ENCODE measurements around the gene IFT172. TPM values are rescaled to one million over a fixed set of nuclear protein-coding genes. Genes with fewer than 3 reads are reported as not detected.
"Not testable (repeated sequence)": the region's sequence is repeated elsewhere in the genome, so short reads cannot be mapped to it uniquely, and the experiment has no call there.

Gene IFT172
- total RNA-seq, 6 experiments from 2014 or later: 4.4 to 11.5 (median 6.2) TPM

DNA sequence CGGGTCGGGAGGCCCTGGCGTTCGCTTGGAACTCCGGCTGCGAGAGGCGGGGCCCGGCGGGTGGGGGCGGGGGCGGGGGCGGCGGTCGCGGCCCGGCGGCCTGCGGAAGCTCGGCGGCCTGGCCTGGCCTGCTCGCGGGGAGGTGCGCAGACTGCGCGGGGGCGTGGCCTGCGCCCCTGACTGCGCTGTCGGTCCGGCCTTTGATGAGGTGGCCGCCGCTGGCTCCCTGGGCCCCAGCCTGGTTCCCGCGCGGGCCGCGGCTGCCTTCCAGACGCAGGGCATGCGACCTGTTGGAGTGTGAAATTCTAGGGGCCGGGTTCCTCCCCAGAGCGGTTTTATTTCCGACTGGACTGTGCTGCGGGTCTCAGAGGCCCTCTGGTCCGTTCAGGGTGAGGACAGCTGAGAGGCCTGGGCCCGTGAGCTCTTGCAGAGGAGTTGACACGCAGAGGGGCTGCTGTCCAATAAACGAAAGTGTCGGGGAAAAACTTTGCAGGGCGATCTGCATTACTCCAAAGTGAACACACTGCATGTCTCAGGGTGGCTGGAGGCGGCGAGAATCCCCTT lies 60.5 kb downstream of the IFT172 start:
- TF ChIP-seq POLR2A (IDR thresholded peaks at IDR 0.05): no peak
- ATAC-seq: peak; percentile 83 to 92 (median 88)
- Histone ChIP-seq H3K4me3 (peak overlapping the region; percentile 99 to 100 (median 99)), H3K9me3 (no peaks in the 10 kb centered on the region), H3K27me3 (no peaks in the 10 kb centered on the region), H3K36me3 (peaks cover under 1 to 11% (median 8%) of the 10 kb centered on the region in 4 donors), H3K27ac (peak overlapping the region; percentile 89 to 98 (median 97)), H3K4me1 (peaks cover 0 to 18% (median 12%) of the 10 kb centered on the region in 4 donors)
- intact Hi-C loops (cut with DNase I): no loop called here
- 0% methylated on average over 15 of the region's 51 CpGs for WGBS (ENCODE audit: insufficient coverage, low coverage, low lambda C conversion rate, missing lambda C conversion rate)
- peak; percentile 90 to 91 (median 91) for DNase-seq

DNA sequence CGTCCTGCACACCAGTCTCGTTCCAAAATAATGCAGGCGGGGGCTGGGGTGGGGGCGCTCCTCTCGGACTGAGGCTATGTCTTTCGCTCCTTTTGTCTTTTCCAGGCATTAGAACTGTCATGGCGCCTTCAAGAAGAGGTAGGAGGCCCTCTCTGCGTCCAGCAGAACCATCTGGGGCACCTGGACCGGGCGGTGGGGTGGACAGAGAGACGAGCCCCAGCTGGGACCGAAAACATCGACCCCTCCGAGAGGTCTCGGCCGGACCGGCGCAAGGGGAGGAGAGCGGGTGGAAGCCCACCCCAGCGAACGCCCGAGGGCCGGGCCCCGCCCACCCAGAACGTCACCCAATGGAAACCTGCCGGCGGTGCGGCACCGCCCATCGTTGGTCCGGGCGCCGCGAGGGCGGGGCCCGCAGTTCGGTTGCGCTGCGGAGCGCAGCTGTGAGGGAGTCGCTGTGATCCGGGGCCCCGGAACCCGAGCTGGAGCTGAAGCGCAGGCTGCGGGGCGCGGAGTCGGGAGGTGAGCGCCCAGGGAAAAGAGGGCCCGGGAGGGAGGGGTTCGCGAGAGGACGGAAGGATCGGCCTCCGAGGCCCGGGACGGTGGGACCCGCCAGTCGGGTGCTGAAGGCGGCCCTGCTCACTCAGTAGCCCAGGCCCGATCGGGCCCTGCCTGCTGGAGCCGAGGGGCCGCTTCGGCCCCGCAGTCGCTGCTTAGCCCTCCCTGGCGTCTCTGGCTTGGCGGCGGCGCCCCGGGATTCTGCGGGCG lies 61.1 kb downstream of the IFT172 start, which contains the start of gene NRBP1:
TSS of gene NRBP1 (plus strand) at position 419 of the 765 bp plus-strand sequence. CDS start 4,643 bp downstream, outside the sequence.
- 0% methylated on average over 7 of the region's 75 CpGs for WGBS (ENCODE audit: insufficient coverage, low coverage, low lambda C conversion rate, missing lambda C conversion rate)
- Histone ChIP-seq H3K27me3 (no peaks in the 10 kb centered on the region), H3K4me3 (peak within 1 kb of the TSS; percentile 99 to 100 (median 99)), H3K36me3 (peaks cover 0 to 4% (median 1%) of the 10 kb centered on the region in 4 donors), H3K27ac (peak within 1 kb of the TSS; percentile 89 to 98 (median 97)), H3K4me1 (peaks cover 0 to 18% (median 12%) of the 10 kb centered on the region in 4 donors), H3K9me3 (no peaks in the 10 kb centered on the region)
- intact Hi-C loops (cut with DNase I): no loop called here
- peak; percentile 94 for TF ChIP-seq POLR2A (IDR thresholded peaks at IDR 0.05)
- TF ChIP-seq, protein P1, sequence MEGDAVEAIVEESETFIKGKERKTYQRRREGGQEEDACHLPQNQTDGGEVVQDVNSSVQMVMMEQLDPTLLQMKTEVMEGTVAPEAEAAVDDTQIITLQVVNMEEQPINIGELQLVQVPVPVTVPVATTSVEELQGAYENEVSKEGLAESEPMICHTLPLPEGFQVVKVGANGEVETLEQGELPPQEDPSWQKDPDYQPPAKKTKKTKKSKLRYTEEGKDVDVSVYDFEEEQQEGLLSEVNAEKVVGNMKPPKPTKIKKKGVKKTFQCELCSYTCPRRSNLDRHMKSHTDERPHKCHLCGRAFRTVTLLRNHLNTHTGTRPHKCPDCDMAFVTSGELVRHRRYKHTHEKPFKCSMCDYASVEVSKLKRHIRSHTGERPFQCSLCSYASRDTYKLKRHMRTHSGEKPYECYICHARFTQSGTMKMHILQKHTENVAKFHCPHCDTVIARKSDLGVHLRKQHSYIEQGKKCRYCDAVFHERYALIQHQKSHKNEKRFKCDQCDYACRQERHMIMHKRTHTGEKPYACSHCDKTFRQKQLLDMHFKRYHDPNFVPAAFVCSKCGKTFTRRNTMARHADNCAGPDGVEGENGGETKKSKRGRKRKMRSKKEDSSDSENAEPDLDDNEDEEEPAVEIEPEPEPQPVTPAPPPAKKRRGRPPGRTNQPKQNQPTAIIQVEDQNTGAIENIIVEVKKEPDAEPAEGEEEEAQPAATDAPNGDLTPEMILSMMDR (IDR thresholded peaks at IDR 0.05): no peak
- DNase-seq: peak; percentile 94 to 96 (median 95)
- peak; percentile 92 to 96 (median 95) for ATAC-seq

DNA sequence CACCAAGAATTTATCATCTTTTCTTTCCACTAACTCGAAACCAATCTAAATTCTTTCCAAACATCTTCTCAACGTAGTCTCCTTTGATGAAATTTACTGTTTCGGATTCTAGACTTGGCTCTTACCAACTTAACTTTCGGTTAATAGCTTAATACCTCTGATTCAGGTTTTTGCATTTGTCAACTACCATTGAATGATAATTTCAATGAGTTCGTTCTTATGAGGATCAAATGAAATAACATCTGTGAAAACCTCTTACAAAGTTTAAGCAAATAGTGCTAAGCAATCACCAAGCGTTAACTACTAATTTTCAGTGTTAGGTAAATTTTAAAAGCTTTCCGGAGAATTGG lies 61.7 kb downstream of the IFT172 start:
- H3K9me3 ChIP-seq: no peaks in the 10 kb centered on the region
- TF ChIP-seq POLR2A (IDR thresholded peaks at IDR 0.05): no peak
- TF ChIP-seq, protein P1 (IDR thresholded peaks at IDR 0.05): no peak
- no peaks in the 10 kb centered on the region for H3K27me3 ChIP-seq
- WGBS (ENCODE audit: insufficient coverage, low coverage, low lambda C conversion rate, missing lambda C conversion rate): 20% methylated on average over 7 of the region's 7 CpGs
- intact Hi-C loops (cut with DNase I): no loop called here
- H3K27ac ChIP-seq: peak overlapping the region; percentile 89 to 98 (median 97)
- DNase-seq (no peak), ATAC-seq (no peak)
- H3K4me1 ChIP-seq: peaks cover 0 to 18% (median 12%) of the 10 kb centered on the region in 4 donors
- H3K4me3 ChIP-seq: peak overlapping the region; percentile 99 to 100 (median 99)
- H3K36me3 ChIP-seq: no peaks in the 10 kb centered on the region

DNA sequence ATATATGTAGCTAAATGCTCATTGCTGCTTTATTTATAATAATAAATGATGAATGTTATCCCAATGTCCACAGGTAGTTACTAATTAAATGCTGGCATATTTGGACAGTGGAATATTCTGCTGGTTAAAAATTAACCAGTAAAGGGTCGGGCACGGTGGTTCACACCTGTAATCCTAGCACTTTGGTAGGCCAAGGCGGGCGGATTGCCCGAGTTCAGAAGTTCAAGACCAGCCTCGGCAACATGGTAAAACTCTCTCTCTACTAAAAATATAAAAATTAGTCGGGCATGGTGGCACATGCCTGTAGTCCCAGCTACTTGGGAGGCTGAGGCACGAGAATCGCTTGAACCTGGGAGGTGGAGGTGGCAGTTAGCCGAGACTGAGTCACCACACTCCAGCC lies 64.5 kb downstream of the IFT172 start:
- intact Hi-C loops (cut with DNase I); H3K9me3 ChIP-seq; H3K27me3 ChIP-seq; H3K36me3 ChIP-seq; DNase-seq; H3K4me3 ChIP-seq; H3K27ac ChIP-seq; ATAC-seq: not testable (repeated sequence)
- H3K4me1 ChIP-seq: peaks cover 0 to 18% (median 6%) of the 10 kb centered on the region in 4 donors
- 56% methylated on average over 7 of the region's 10 CpGs for WGBS (ENCODE audit: insufficient coverage, low coverage, low lambda C conversion rate, missing lambda C conversion rate)

DNA sequence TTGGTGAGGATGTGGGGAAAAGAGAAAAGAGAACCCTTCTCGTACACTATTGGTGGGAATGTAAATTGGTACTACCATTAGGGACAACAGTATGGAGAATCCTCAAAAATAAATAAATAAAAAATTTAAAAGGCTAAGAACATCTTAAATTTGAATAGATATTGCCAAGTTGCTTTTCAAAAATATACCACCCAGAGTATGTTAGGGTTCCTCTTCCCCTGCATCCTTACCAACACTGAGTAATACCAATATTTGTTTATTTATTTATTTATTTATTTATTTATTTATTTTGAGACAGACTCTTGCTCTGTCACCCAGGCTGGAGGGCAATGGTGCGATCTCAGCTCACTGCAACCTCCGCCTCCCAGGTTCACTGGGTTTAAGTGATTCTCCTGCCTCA lies 66.6 kb downstream of the IFT172 start:
- H3K9me3 ChIP-seq: no peaks in the 10 kb centered on the region
- no peak for TF ChIP-seq POLR2A (IDR thresholded peaks at IDR 0.05)
- TF ChIP-seq, protein P1 (IDR thresholded peaks at IDR 0.05): no peak
- H3K4me3 ChIP-seq: no peak overlapping the region
- no peak overlapping the region for H3K27ac ChIP-seq
- peaks cover 0 to 10% (median 2%) of the 10 kb centered on the region in 4 donors for H3K4me1 ChIP-seq
- 100% methylated on average over 3 of the region's 3 CpGs for WGBS (ENCODE audit: insufficient coverage, low coverage, low lambda C conversion rate, missing lambda C conversion rate)
- no peak for DNase-seq
- intact Hi-C loops (cut with DNase I): no loop called here
- ATAC-seq: no peak
- no peaks in the 10 kb centered on the region for H3K27me3 ChIP-seq
- H3K36me3 ChIP-seq: no peaks in the 10 kb centered on the region
